Measurements from ENCODE around the gene C10orf71.

The C10orf71 gene

GRCh38 chr10:49295297-49295696 is 3.7 kb upstream of the C10orf71 start:
- DNase-seq (ENCODE audit: low read depth) = no peak

- no peak for DNase-seq (ENCODE audit: low read depth)
Observed at GRCh38 chr10:49296382-49296781, 2.6 kb upstream of the C10orf71 start.

- no peak for DNase-seq (ENCODE audit: low read depth)
Observed at GRCh38 chr10:49296836-49297235, 2.1 kb upstream of the C10orf71 start.

- DNase-seq (ENCODE audit: low read depth) = no peak
Observed at GRCh38 chr10:49297818-49298670, 926 bp upstream of the C10orf71 start.

GRCh38 chr10:49298671-49298982 is 343 bp upstream of the C10orf71 start:
- DNase-seq (ENCODE audit: low read depth) = no peak

GRCh38 chr10:49299816-49300139 is 808 bp downstream of the C10orf71 start:
- DNase-seq (ENCODE audit: low read depth) = no peak

GRCh38 chr10:49300140-49300974 is 1.4 kb downstream of the C10orf71 start:
- no peak for DNase-seq (ENCODE audit: low read depth)

- no peak for DNase-seq (ENCODE audit: low read depth)
Observed at GRCh38 chr10:49301302-49301701, 2.3 kb downstream of the C10orf71 start.

- DNase-seq (ENCODE audit: low read depth) = no peak
Observed at GRCh38 chr10:49302088-49302487, 3.1 kb downstream of the C10orf71 start.

- no peak for DNase-seq (ENCODE audit: low read depth)
Observed at GRCh38 chr10:49303711-49304110, 4.7 kb downstream of the C10orf71 start.

- no peak for DNase-seq (ENCODE audit: low read depth)
Observed at GRCh38 chr10:49304137-49304536, 5.2 kb downstream of the C10orf71 start.

- DNase-seq (ENCODE audit: low read depth) = no peak
Observed at GRCh38 chr10:49307921-49308320, 9.0 kb downstream of the C10orf71 start.

GRCh38 chr10:49308881-49309280 is 9.9 kb downstream of the C10orf71 start:
- no peak for DNase-seq (ENCODE audit: low read depth)

- DNase-seq (ENCODE audit: low read depth) = no peak
Observed at GRCh38 chr10:49309691-49310411, 10.9 kb downstream of the C10orf71 start.

- DNase-seq (ENCODE audit: low read depth) = no peak
Observed at GRCh38 chr10:49310460-49310859, 11.5 kb downstream of the C10orf71 start.

- no peak for DNase-seq (ENCODE audit: low read depth)
Observed at GRCh38 chr10:49310901-49311554, 12.1 kb downstream of the C10orf71 start.

GRCh38 chr10:49311555-49312236 is 12.7 kb downstream of the C10orf71 start:
- DNase-seq (ENCODE audit: low read depth) = no peak

- DNase-seq (ENCODE audit: low read depth) = no peak
Observed at GRCh38 chr10:49312246-49312869, 13.4 kb downstream of the C10orf71 start.

- DNase-seq (ENCODE audit: low read depth) = no peak
Observed at GRCh38 chr10:49313501-49314070, 14.6 kb downstream of the C10orf71 start.

GRCh38 chr10:49314806-49315205 is 15.8 kb downstream of the C10orf71 start:
- DNase-seq (ENCODE audit: low read depth) = no peak

- DNase-seq (ENCODE audit: low read depth) = no peak
Observed at GRCh38 chr10:49318028-49318427, 19.1 kb downstream of the C10orf71 start.

Data from stimulated activated CD8-positive, alpha-beta memory T cell treated with anti-CD3 and anti-CD28 coated beads, Interleukin-15, amount 100 ng/mL, for 1 hour (primary cell).